Subcutaneous adipose tissue (tissue), 4 donors: ENCODE results near the gene CENPU. TPM values are rescaled to one million over a fixed set of nuclear protein-coding genes. Genes with fewer than 3 reads are reported as not detected.

Experiments used
- total RNA-seq, 4 donors: library from RNA; depleted of rRNA; stranded (reverse); fragments of >200 nt; gene quantifications; one replicate each; pipeline ENCODE4 v1.1.0, GENCODE V29; 2016
- TF ChIP-seq, protein P1 (sequence below): fragments of 450-650 bp; IDR thresholded peaks from one replicate; pipeline ENCODE4 v1.5.1; 2016; ENCODE audit warnings: low read depth, mild to moderate bottlenecking, control low read depth, antibody characterized with exemption, moderate library complexity

CENPU gene
- total RNA-seq, 4 donors from 2014 or later: 1.8 to 9.2 (median 3.3) TPM

DNA sequence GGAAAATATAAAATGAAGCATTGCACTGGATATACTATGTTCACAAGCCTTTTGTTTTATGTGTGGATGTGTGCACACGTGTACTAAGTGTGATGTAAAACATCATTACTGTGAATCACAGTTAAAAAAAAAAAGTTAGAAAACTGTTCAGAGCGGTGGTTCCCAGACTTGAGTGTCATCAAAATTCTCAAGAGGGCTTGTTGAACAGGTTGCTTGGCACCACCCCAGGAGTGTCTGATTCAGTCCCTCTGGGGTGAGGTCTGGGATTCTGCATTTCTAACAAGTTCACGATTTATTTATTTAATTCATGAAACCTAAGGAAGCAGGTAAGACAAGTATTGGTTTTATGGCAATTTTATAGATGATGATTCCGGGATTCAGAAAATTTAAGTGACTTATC lies 1.8 kb downstream of the CENPU start:
- TF ChIP-seq, protein P1, sequence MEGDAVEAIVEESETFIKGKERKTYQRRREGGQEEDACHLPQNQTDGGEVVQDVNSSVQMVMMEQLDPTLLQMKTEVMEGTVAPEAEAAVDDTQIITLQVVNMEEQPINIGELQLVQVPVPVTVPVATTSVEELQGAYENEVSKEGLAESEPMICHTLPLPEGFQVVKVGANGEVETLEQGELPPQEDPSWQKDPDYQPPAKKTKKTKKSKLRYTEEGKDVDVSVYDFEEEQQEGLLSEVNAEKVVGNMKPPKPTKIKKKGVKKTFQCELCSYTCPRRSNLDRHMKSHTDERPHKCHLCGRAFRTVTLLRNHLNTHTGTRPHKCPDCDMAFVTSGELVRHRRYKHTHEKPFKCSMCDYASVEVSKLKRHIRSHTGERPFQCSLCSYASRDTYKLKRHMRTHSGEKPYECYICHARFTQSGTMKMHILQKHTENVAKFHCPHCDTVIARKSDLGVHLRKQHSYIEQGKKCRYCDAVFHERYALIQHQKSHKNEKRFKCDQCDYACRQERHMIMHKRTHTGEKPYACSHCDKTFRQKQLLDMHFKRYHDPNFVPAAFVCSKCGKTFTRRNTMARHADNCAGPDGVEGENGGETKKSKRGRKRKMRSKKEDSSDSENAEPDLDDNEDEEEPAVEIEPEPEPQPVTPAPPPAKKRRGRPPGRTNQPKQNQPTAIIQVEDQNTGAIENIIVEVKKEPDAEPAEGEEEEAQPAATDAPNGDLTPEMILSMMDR: no peak

DNA sequence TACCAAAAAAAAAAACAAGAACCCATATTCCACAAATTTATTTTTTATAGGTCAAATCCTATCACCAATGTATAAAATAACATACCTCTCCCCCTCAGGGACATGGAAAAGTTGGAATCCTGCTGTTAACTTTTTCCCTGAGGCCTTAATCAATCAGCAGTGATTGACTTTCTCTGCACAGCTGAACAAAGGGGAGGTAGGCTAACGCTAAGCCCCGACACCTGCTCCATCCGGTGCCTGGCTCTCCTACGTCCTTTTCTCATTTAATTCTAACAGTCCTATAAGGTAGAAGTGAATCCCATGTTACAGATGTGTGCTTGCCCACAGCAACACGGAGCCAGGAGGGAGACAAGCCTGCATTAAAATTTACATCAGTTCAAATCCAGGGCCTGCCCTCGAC lies 2.8 kb downstream of the CENPU start:
- TF ChIP-seq, protein P1: no peak

DNA sequence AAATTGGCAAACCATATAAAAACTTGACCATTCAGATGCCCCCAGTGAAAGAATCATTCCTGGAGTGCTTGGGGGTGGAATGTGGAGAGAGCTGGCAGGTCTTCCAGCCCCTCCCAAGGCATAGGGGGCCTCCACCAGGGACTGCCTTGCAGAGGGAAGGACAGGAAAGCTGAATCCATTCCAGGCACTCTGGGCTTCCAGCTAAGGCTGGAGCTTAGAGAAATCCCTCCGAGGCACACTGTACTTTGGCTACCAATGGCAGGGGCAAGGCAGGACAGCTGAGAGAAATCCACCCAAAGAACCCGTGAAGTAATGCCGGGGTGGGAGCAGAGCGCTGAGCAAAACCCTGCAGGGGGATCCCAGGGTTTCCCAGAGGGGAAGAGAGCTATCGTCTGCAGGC lies 4.0 kb downstream of the CENPU start:
- TF ChIP-seq, protein P1: no peak

DNA sequence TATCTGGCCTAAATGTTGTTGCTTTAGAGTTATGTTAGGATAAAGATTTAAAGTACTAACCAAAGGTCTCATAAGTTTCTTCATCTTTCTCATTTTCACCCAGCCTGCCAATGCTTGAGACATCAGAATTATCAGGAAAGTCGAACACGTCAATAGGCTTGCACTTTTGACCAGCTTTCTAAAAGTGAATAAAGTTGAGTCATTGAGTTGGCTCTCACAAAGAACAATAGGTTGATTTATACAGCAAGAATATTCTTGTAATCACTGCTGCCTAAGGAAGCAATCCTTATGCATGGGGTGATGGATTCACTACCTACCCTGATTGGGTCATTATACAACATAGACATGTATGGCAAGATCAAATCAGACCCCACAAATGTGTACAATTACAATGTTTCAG lies 5.0 kb downstream of the CENPU start:
- TF ChIP-seq, protein P1: no peak

DNA sequence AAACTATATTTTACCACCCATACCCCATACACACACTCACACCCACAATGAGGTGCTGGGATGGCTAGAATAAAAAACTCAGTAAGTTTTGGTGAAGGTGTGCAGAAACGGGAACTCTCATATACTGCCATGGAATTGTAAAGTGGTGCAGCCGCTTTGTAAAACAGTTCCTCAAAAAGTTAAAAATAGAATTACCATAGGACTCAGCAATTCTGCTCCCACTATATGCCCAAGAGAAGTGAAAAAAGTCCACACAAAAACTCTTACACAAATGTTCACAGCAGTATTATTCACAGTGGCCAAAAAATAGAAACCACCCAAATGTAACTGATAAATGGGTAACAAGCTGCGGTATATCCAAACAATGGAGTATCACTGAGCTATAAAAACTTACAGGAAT lies 6.5 kb downstream of the CENPU start:
- TF ChIP-seq, protein P1: no peak

DNA sequence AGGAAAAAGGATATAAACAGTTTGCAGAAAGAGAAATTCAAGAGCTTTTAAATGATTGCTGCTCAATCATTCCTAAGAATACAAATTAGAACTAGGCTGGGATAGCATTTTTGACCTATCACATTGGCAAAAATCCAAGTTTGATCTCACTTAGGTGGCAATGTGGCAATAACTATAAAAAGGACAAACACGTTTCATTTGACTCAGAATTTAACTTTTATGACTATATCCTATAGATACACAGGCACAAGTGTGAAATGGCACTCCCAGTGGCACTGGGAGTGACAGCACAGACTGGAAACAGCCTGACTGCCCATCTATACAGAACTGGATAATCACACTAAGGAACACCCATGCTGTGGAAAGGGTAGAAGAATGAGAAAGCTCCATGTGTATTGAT lies 11.1 kb downstream of the CENPU start:
- TF ChIP-seq, protein P1: no peak

DNA sequence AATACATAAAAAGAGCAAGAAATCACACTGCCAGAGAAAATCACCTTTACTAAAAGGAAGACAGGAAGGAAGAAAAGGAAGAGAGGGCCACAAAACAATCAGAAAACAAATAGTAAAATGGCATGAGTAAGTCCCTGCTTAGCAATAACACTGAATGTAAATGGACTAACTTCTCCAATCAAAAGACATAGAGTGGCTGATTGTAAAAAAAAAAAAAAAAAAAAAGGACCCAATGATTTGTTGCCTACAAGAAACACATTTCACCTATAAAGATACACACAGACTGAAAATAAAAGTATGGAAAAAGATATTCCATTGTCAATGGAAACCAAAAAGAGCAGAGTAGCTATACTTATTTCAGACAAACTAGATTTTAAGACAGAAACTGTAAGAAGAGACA lies 12.6 kb downstream of the CENPU start:
- TF ChIP-seq, protein P1: no peak
